Gastroesophageal sphincter (tissue), 3 donors: ENCODE results near the gene IL10.

Experiments used
- POLR2A ChIP-seq, 2 donors: fragments of 450-650 bp; IDR thresholded peaks; one replicate each; pipeline ENCODE4 v1.6.1; 2017; ENCODE audit warnings: antibody characterized with exemption in 2 of 2, mild to moderate bottlenecking in 2 of 2, moderate library complexity in 1 of 2
- POLR2AphosphoS5 ChIP-seq: sonication (generic); formaldehyde crosslinking; IDR thresholded peaks from one replicate; pipeline ENCODE4 v1.6.1; 2017; ENCODE audit warnings: antibody characterized with exemption
- TF ChIP-seq, protein P1 (sequence below), 4 experiments: fragments of 200-600 bp in 2 of 4; fragments of 450-650 bp in 2 of 4; sonication (generic) in 1 of 4; IDR thresholded peaks; one replicate each; pipeline ENCODE4 v1.5.1; 2017 to 2019; ENCODE audit warnings: antibody characterized with exemption in 4 of 4, mild to moderate bottlenecking in 2 of 4, moderate library complexity in 2 of 4

GRCh38 chr1:206809504-206810084, 37.3 kb upstream of the IL10 start:
- no peak for TF ChIP-seq POLR2A (IDR thresholded peaks at IDR 0.05)
- TF ChIP-seq, protein P1, sequence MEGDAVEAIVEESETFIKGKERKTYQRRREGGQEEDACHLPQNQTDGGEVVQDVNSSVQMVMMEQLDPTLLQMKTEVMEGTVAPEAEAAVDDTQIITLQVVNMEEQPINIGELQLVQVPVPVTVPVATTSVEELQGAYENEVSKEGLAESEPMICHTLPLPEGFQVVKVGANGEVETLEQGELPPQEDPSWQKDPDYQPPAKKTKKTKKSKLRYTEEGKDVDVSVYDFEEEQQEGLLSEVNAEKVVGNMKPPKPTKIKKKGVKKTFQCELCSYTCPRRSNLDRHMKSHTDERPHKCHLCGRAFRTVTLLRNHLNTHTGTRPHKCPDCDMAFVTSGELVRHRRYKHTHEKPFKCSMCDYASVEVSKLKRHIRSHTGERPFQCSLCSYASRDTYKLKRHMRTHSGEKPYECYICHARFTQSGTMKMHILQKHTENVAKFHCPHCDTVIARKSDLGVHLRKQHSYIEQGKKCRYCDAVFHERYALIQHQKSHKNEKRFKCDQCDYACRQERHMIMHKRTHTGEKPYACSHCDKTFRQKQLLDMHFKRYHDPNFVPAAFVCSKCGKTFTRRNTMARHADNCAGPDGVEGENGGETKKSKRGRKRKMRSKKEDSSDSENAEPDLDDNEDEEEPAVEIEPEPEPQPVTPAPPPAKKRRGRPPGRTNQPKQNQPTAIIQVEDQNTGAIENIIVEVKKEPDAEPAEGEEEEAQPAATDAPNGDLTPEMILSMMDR (IDR thresholded peaks at IDR 0.05), result peak in 2 of 4 experiments; percentile 3 to 33
- TF ChIP-seq POLR2AphosphoS5, result no peak
